GM10847 (cell line): ENCODE data around the gene MALRD1.

Experiments
- POLR2A ChIP-seq: IDR thresholded peaks from 2 replicates; pipeline ENCODE4 v1.6.1; 2011; ENCODE audit not compliant: insufficient read length; ENCODE audit errors: extremely low read depth

Gene MALRD1

DNA sequence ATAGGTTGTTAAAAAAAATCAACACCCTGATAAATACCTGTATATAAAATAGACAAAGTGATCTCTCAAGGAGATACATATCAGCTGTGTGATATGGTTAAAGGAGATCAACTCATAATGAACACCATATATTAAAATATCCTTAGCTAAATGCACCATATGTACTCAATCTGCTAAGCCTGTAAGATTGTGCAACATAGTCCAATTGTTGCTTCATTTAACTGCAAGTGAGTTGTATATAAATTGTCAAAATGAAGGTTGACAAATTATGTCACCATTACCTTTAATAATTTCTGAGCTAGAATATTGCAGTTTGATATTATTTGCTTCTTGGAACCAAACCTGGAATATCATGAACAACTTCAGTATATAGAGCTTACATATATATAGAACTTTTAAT, 283.7 kb downstream of the MALRD1 start:
- TF ChIP-seq POLR2A = no peak

DNA sequence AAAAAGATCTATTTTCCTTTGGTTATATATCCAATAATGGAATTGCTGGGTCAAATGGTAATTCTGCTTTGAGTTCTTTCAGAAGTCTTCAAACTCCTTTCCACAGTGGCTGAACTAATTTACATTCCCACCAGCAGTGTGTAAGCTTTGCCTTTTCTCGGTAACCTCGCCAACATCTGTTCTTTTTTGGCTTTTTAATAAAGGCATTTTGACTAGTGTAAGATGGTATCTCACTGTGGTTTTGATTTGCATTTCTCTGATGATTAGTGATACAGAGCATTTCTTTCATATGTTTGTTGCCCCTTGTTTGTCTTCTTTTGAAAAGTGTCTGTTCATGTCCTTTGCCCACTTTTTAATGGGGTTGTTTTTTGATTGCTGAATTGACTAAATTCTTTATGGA, 285.0 kb downstream of the MALRD1 start:
- TF ChIP-seq POLR2A = no peak

DNA sequence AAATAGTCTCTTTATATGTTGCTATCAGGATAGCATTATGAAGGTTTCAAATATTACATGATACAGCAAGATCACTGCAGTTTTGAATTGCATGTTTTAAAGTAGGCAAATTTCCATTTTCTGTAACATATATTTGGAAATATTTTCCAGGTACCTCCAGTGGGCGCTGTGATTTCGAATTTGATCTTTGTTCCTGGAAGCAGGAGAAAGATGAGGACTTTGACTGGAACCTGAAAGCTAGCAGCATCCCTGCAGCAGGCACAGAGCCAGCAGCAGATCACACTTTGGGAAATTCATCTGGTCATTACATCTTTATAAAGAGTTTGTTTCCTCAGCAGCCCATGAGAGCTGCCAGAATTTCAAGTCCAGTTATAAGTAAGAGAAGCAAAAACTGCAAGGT, 299.0 kb downstream of the MALRD1 start:
- no peak for TF ChIP-seq POLR2A

DNA sequence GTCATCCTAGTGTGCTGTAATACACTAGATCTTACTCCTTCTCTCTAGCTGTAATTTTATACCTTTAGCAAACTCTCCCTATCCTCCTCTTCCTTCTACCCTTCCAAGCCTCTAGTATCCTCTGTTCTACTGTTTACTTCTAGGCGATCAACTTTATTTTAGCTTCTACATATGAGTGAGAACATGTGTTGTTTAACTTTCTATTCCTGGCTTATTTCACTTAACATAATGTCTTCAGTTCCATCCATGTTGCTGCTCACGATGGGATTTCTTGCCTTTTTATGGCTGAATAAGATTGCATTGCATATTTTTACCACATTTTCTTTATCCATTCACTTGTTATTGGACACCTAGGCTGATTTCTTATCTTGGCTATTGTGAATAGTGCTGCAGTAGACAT, 318.6 kb downstream of the MALRD1 start:
- no peak for TF ChIP-seq POLR2A

DNA sequence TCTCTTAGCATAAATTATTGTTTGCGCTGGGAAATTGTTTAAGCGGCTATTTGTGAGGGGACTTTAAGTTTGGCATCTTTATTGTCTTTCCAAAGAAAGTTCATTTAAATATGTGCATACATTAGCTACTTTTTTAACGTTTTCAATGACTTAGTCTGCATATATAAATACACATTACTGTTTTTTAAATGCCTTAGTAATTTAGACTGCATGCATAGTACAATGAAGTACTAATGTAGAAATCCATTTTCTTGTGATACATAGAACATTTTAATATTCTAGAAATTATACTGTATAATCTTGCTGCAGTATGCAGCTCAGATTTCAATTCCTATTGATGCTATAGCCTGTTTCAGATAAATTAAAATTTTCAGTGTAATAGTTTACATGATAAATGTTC, 325.4 kb downstream of the MALRD1 start:
- no peak for TF ChIP-seq POLR2A

DNA sequence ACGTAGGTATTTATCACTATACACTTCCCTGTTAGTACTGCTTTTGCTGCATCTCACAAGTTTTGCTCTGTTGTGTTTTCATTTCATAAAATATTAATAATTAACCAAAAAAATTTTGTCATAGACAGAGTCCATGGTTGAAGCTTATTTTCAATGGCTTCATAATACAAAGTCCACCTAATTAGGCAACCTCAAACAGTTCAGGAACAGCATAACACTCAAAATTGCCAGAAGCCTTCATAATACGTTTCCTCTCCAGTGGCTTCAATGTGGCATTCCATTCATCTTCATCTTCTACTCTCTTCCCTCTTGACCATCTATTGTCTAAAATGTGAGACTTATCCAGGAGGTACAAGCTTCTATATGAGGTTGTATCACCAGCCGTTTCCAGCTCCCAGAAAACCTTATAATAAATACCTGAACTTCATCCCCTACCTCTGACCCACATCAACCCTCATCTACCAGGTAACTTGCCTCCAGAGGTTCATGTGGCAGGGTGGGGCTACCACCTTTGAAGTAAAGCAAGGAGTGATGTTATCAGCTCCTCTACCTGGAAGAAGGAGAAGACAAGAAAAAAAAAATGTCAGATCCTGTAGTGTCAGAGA, 337.3 kb downstream of the MALRD1 start:
- TF ChIP-seq POLR2A = no peak

DNA sequence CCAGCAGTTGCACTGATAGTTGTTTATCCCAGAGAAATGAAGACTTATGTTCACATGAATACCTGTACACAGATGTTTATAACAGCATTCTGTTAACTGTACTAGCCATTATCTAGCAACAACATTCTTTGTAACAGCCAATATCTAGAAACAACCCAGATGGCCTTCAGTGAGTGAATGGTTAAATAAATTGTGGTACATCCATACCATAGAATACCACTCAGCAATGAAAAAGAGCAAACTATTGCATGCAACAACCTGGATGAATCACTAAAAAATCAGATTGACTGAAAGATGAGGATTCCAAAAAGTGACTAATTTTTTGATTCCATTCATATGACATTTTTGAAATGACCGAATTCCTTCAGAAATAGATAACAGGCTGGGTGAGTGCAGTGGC, 360.3 kb downstream of the MALRD1 start:
- no peak for TF ChIP-seq POLR2A

DNA sequence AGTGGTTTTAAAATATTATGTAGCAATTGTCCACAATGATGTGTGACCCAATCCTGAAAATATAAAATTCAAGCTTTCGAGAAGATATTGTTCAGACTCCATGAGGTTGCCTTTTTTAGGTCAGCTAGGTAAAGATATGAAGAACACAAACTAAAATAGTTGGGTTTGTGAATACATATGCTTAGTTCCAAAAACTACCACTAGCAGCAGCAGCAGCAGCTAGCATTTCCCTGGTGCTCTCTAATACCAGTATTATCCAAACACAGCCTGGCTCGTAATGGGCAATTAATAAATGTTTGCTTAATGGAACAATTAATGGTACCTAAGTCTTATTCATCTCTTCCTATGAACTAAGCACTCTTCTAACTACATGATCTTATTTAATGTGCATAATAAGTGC, 362.5 kb downstream of the MALRD1 start:
- no peak for TF ChIP-seq POLR2A

DNA sequence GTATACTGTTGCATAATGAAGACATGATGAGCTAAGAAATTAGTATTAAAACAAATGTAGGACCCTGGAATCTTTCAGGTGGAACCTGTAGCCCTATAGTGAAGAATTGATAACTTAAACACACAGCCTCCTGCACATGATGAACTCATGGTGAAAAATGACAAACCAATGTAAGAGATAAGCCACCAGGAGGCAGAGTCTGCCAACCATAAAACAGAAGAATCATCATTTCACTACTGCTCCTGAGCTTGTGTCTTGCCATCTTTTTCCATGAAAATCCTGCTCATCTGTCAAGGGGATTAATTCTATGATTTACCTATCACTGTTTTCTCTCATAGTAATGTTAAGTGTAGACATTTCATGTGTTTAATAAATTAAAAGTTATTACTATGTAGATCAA, 363.9 kb downstream of the MALRD1 start:
- TF ChIP-seq POLR2A = no peak

DNA sequence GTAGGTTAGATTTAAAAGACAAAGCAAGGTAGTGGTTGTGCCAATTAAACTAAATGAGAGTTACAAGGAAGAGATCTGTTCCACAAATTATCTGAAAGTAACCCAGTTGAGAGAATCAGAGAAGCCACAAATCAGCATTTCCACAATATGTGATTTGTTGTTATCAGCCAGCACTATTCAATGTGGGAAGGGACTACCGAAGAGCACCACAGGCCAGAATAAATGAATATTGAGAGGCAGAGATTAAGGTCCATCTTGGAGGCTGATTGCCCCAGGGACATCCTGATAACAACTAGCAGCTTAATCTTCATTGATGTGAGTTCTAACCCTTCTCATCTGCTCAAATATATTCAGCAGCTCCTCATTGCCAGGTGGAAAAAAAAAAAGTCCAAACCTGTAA, 367.6 kb downstream of the MALRD1 start:
- TF ChIP-seq POLR2A = no peak

DNA sequence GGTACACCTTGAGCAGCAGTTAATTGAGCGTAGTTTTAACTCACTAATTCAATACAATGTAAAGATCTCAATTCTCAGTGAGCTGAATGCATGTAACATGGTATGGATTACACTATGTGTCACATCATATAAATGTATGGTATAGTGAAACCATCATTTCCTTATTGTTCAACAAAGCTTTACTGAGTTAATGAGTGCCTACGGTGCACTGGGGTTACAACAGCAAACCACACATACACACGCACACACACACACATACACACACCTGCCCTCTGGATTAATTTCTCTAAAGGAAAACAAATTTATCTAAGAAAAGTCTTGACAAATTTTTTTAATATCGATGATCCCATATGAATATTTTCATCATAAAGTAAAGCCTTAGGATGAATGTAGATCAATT, 369.1 kb downstream of the MALRD1 start:
- no peak for TF ChIP-seq POLR2A

DNA sequence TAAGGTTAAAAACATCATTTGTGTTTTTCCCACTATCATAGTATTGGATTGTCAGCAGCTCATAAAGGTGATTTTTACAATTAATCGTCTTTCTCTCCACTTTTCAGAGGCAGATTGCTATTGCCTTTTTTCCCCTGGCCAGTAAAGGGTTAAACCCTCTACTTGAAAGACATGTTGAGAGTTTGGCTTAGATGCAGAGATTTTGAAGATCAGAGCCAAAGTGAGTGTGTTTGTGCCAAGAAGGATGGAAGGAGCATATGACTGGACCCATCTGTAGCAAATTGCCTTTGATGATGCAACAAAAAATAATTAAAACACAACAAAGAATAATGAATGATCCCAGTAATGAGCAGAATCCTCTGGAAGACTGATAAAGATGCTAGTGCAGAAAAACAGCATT, 373.1 kb downstream of the MALRD1 start:
- TF ChIP-seq POLR2A = no peak

DNA sequence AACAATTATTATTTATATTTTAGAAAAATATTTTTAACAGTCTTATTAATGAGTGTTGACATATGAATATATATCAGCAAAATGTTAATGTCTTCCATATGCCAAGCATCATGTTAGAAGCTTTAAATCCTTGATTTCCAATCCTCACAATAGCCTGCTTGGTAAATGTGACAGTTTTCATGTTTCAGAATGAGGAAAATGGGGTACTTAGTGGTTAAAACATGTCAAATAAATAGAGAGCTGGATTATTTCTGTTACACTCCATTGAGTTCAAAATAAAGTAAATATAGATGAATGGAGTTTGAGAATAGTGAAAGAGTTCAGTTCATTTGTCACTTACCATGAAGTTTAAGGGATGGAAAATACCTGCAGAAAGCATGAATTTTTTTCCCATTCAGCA, 377.4 kb downstream of the MALRD1 start:
- TF ChIP-seq POLR2A = no peak

DNA sequence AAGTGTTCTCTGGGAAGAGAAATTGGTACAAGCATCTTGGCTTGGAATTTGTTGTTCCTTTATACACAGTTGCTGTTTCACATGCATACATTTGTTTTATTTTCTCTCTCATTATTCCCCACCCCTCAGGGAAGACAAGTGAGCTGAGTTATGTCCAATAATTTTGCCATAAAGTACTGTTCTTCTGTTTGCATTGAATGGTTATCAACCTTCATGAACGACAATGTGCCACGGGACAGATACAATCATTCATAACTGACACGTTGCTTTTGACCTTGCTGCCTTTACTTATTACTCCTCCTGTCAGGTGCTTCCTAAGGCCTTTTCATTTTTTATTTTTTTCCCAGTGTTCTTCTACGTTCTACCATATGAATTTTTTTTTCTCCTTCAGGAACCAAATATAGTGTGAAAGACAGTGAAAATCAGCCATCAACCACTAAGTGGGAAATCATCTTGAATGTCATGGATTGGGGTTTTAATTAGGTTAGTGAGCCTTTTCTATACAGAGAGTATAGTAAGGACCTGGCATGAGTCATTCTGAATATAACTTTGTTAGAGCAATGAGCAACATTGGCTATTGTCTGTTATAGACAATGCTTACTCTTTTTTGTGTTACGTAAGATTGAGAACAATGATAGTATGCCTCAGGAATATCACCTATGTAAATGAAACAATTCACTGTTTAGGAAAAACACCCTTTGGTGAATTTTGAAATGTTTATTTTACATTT, 383.2 kb downstream of the MALRD1 start:
- TF ChIP-seq POLR2A = no peak

DNA sequence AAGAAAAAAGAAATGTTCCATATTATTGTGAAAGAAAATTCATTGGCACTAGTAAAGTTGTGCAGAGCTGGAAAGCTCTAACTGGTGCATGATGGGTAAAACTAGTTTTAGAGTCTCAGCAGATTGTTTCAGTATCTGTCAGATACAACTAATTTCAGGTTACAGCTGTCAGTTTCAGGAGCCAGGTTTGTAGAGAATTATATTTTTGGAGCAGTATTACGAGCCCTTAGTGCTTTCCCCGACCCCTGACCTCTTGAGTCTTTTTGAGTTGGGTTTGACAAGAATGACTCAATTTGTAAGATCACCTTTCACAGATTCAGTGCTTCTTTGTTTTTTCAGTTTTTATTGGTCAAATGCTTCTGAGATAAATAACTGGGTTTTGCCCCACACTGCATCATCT, 401.3 kb downstream of the MALRD1 start:
- no peak for TF ChIP-seq POLR2A

DNA sequence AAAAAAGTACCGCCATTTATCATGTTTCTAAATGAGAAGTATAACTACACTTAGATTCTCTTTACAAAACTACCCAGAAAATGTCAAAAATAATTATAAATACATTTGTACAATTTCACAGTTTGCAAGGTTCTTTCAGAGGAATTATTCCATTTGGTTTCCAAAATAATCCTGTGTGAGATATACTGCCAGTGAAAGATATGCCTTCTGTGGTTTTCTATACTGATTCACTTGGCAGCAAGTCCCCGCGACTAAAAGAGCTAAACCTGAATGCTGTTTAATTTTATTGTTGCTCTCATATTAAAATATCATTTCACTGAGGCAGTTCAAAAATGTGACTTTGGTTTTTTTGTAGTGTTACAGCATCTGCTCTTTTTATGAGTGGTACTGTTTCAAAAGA, 402.8 kb downstream of the MALRD1 start:
- no peak for TF ChIP-seq POLR2A

DNA sequence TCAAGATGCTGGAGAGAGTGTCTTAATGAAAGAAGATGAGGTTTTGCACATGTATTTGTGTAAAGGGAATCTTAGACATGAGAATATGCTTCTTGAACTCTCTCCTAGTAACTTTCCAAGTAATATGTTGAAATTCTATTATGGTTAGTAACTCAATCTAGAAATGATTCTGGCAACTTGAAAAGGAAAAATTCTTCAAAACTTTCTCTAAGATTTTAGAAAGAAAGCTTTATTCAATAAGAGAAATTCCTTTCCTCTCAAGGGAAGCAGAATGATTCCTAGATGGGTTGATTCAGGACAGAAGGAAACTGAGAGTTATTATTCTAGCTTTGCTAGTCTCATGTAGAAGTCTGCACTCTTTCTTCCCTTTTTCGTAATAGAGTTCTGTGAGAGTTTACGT, 403.3 kb downstream of the MALRD1 start:
- no peak for TF ChIP-seq POLR2A
